GM12878 (cell line): Measurements from ENCODE around the gene CASP12. TPM values are rescaled to one million over a fixed set of nuclear protein-coding genes. Genes with fewer than 3 reads are reported as not detected.

Source experiments
- ATAC-seq: fragments of 200-7000 bp; cut with Tn5 transposase; 3 replicates; pipeline ENCODE4 v1.9.1; 2020; ENCODE audit warnings: mild to moderate bottlenecking, moderate library complexity
- BruUV-seq: library from RNA; stranded (reverse); fragments of 400-500 nt; replicated peaks from 2 replicates; lab custom pipeline; 2021; lab: Mats Ljungman, UMichigan
- CTCF ChIA-PET: fragments of 300-600 bp; sonication (Branson Sonifier 250); formaldehyde crosslinking; extraction: SDS; loops from one replicate; lab custom pipeline; 2021; ENCODE audit warnings: inconsistent platforms; lab: Yijun Ruan, JAX
- POLR2A ChIA-PET: fragments of 350-600 bp; formaldehyde crosslinking; extraction: SDS; loops from one replicate; lab custom pipeline; 2021; ENCODE audit warnings: inconsistent platforms; lab: Charles Lee
- RAD21 ChIA-PET: fragments of 300-600 bp; sonication (Branson Sonifier 250); formaldehyde crosslinking; loops from one replicate; lab custom pipeline; 2023; ENCODE audit warnings: antibody characterized with exemption; ENCODE audit not compliant: unreplicated experiment; lab: Charles Lee
- SMC1A ChIA-PET: fragments of 300-600 bp; sonication (Branson Sonifier 250); formaldehyde crosslinking; loops from one replicate; lab custom pipeline; 2023; ENCODE audit not compliant: unreplicated experiment, uncharacterized antibody; lab: Charles Lee
- DNase-seq: peaks from one replicate; pipeline ENCODE4 v3.0.0-alpha.2; 2011; ENCODE audit warnings: low read depth, low spot score
- FAIRE-seq: peaks from 3 replicates; lab custom pipeline; 2011; peaks lifted over from hg19 to GRCh38; lab: Jason Lieb, UNC
- H2AFZ ChIP-seq: 2 replicates; pipeline ENCODE4 v1.6.0; 2011; ENCODE audit warnings: low read depth, low read length, control low read depth; ENCODE audit not compliant: control insufficient read depth
- H3K27ac ChIP-seq: 2 replicates; pipeline ENCODE4 v1.5.1; 2011; ENCODE audit warnings: control low read depth; ENCODE audit not compliant: control insufficient read depth, insufficient read depth
- H3K27me3 ChIP-seq, 2 experiments: replicated peaks in 1 of 2; 2 replicates each; pipeline versions ENCODE4 v1.6.0 to v1.6.1; 2011; ENCODE audit warnings: low read length in 1 of 2; ENCODE audit not compliant: control insufficient read depth in 2 of 2, insufficient read depth in 2 of 2
- H3K36me3 ChIP-seq, 2 experiments: 2 replicates each; pipeline ENCODE4 v1.5.1; 2011; ENCODE audit warnings: low read length in 1 of 2; ENCODE audit not compliant: control insufficient read depth in 2 of 2, insufficient read depth in 2 of 2
- H3K4me1 ChIP-seq: 2 replicates; pipeline ENCODE4 v1.6.1; 2011; ENCODE audit warnings: mild to moderate bottlenecking, low read length, moderate library complexity, mixed read lengths; ENCODE audit not compliant: control insufficient read depth, insufficient read depth
- H3K4me2 ChIP-seq: 2 replicates; pipeline ENCODE4 v1.6.0; 2011; ENCODE audit warnings: control low read depth; ENCODE audit not compliant: control insufficient read depth, insufficient read depth
- H3K4me3 ChIP-seq: fragments of 200-600 bp; sonication (generic); 2 replicates; pipeline ENCODE4 v1.5.1; 2016
- H3K79me2 ChIP-seq: 2 replicates; pipeline ENCODE4 v1.6.0; 2011; ENCODE audit warnings: low read length; ENCODE audit not compliant: control insufficient read depth, insufficient read depth
- H3K9ac ChIP-seq: 2 replicates; pipeline ENCODE4 v1.8.0; 2011; ENCODE audit warnings: low read length, control low read depth, mixed read lengths; ENCODE audit not compliant: control insufficient read depth, insufficient read depth
- H3K9me3 ChIP-seq: replicated peaks from 3 replicates; pipeline ENCODE4 v1.5.1; 2011; ENCODE audit warnings: mild to moderate bottlenecking, low read length; ENCODE audit not compliant: control insufficient read depth, insufficient read depth
- H4K20me1 ChIP-seq: 2 replicates; pipeline ENCODE4 v1.6.0; 2011; ENCODE audit not compliant: control insufficient read depth, insufficient read depth
- BHLHE40 ChIP-seq, 2 experiments: fragments of 450-650 bp in 1 of 2; IDR thresholded peaks; 2 replicates each; pipeline ENCODE4 v1.6.1; 2011 to 2017; ENCODE audit warnings: low read depth in 2 of 2, borderline replicate concordance in 1 of 2, improper control_type of control experiment in 1 of 2, low read length in 1 of 2, mild to moderate bottlenecking in 1 of 2
- BMI1 ChIP-seq: fragments of 450-650 bp; IDR thresholded peaks from 2 replicates; pipeline ENCODE4 v1.6.1; 2016; ENCODE audit warnings: mild to moderate bottlenecking, moderate library complexity, borderline replicate concordance
- CTCF ChIP-seq, 3 experiments: IDR thresholded peaks in 2 of 3; conservative IDR thresholded peaks in 1 of 3; 2 replicates each; pipeline ENCODE4 v1.5.1; 2011; ENCODE audit warnings: low read depth in 3 of 3, low read length in 3 of 3, mild to moderate bottlenecking in 3 of 3, control low read depth in 2 of 3, moderate library complexity in 2 of 3, inconsistent platforms in 1 of 3, mixed read lengths in 1 of 3; ENCODE audit not compliant: control insufficient read depth in 2 of 3, insufficient read depth in 1 of 3; ENCODE audit errors: extremely low read depth in 1 of 3
- EP300 ChIP-seq, 2 experiments: fragments of 150-350 bp in 1 of 2; IDR thresholded peaks; 2 replicates each; pipeline ENCODE4 v1.6.1; 2011 to 2012; ENCODE audit warnings: low read depth in 2 of 2, low read length in 2 of 2, borderline replicate concordance in 1 of 2, improper control_type of control experiment in 1 of 2, inconsistent platforms in 1 of 2; ENCODE audit not compliant: control insufficient read depth in 1 of 2
- EZH2 ChIP-seq: IDR thresholded peaks from 2 replicates; pipeline ENCODE4 v1.6.1; 2012; ENCODE audit warnings: low read depth, mild to moderate bottlenecking, control low read depth, inconsistent platforms, low read length, borderline replicate concordance; ENCODE audit not compliant: control insufficient read depth
- HDGF ChIP-seq: fragments of 450-650 bp; IDR thresholded peaks from 2 replicates; pipeline ENCODE4 v1.6.1; 2016; ENCODE audit warnings: antibody characterized with exemption
- HSF1 ChIP-seq: fragments of 150-350 bp; IDR thresholded peaks from 2 replicates; pipeline ENCODE4 v1.6.1; 2014; ENCODE audit warnings: mild to moderate bottlenecking, low read depth, low read length
- IKZF1 ChIP-seq: fragments of 450-650 bp; conservative IDR thresholded peaks from 2 replicates; pipeline ENCODE4 v1.6.1; 2017; ENCODE audit warnings: antibody characterized with exemption, mild to moderate bottlenecking
- MEF2A ChIP-seq: IDR thresholded peaks from 2 replicates; pipeline ENCODE4 v1.6.1; 2011; ENCODE audit warnings: low read depth, mild to moderate bottlenecking, low read length, moderate library complexity; ENCODE audit not compliant: insufficient read depth
- NBN ChIP-seq: fragments of 450-650 bp; IDR thresholded peaks from 2 replicates; pipeline ENCODE4 v1.6.1; 2016
- NFIC ChIP-seq: IDR thresholded peaks from 2 replicates; pipeline ENCODE4 v1.6.1; 2012; ENCODE audit warnings: low read depth, mild to moderate bottlenecking, inconsistent platforms, low read length, moderate library complexity
- NR2C2 ChIP-seq: IDR thresholded peaks from 2 replicates; pipeline ENCODE4 v1.6.1; 2011; ENCODE audit warnings: borderline replicate concordance, low read depth; ENCODE audit not compliant: control insufficient read depth, insufficient read length
- NR2F1 ChIP-seq: fragments of 450-650 bp; conservative IDR thresholded peaks from 2 replicates; pipeline ENCODE4 v1.6.1; 2017; ENCODE audit warnings: mild to moderate bottlenecking
- POLR2A ChIP-seq: IDR thresholded peaks from 2 replicates; pipeline ENCODE4 v1.6.1; 2011; ENCODE audit warnings: low read depth, mild to moderate bottlenecking, low read length
- SMARCA5 ChIP-seq: fragments of 450-650 bp; IDR thresholded peaks from 2 replicates; pipeline ENCODE4 v1.6.1; 2017; ENCODE audit warnings: mild to moderate bottlenecking
- STAT3 ChIP-seq: IDR thresholded peaks from 2 replicates; pipeline ENCODE4 v1.6.1; 2011; ENCODE audit warnings: low read depth, low read length, improper control_type of control experiment
- TCF7 ChIP-seq: IDR thresholded peaks from 2 replicates; pipeline ENCODE4 v1.6.1; 2014; ENCODE audit warnings: antibody characterized with exemption, borderline replicate concordance
- ZZZ3 ChIP-seq: IDR thresholded peaks from 2 replicates; pipeline ENCODE4 v1.6.1; 2011; ENCODE audit warnings: low read depth; ENCODE audit not compliant: control insufficient read depth, insufficient read length
- in situ Hi-C: fragments of 300-500 bp; cut with MboI; formaldehyde crosslinking; loops from 9 replicates; pipeline ENCODE4 v1.14.3; 2018; ENCODE audit warnings: mixed read lengths
- intact Hi-C: fragments of 100-400 bp; cut with micrococcal nuclease; formaldehyde crosslinking; loops from one replicate; pipeline ENCODE4 v1.14.2; 2022; ENCODE audit not compliant: unreplicated experiment
- polyA plus RNA-seq, 11 experiments: library from polyadenylated mRNA; depleted of rRNA in 4 of 11; unstranded in 6 of 11; stranded (reverse) in 5 of 11; fragments of >200 nt; fragmentation: Nextera tagmentation in 4 of 11; fragmentation: Illumina TruSeq in 1 of 11; extraction: Ambion mirVana in 4 of 11; extraction: Trizol in 1 of 11; gene quantifications; 1 replicate in 1 of 11; 2 replicates in 10 of 11; pipeline versions ENCODE4 v1.2.1 to v1.2.3, GENCODE V29; 2011 to 2016; ENCODE audit warnings: inconsistent platforms in 2 of 11, missing spikeins in 2 of 11, low read depth in 1 of 11
- total RNA-seq, 4 experiments: library from RNA; depleted of rRNA in 3 of 4; stranded (reverse); fragments of >200 nt in 3 of 4; fragmentation: Illumina TruSeq in 1 of 4; extraction: Trizol in 1 of 4; gene quantifications; 2 replicates each; pipeline versions ENCODE4 v1.2.1 to v1.2.3, GENCODE V29; 2013 to 2021
- TF ChIP-seq, protein P1 (sequence below): fragments of 450-650 bp; IDR thresholded peaks from 2 replicates; pipeline ENCODE4 v1.6.1; 2017; ENCODE audit warnings: mild to moderate bottlenecking, low read depth, inconsistent platforms; ENCODE audit not compliant: poor library complexity, severe bottlenecking

CASP12 gene
- total and polyA plus RNA-seq, 10 of the 15 experiments (the other 5 are each of a cell fraction or from before 2014, with no cell fraction given): 0.10 to 0.14 TPM; not detected in 8

GRCh38 chr11:104928811-104929210 lies 30.6 kb upstream of the CASP12 start:
- ChIA-PET POLR2A (no interaction called here), CTCF (interaction anchor here (1.1 kb wide), 1 partner anchor 10 kb away, joined by 3 read pairs; no protein-coding TSS in a partner anchor), RAD21 (no interaction called here), SMC1A (no interaction called here)
- BruUV-seq: no TSS peak
- ATAC-seq (no peak), DNase-seq (no peak), FAIRE-seq (no peak)
- Histone ChIP-seq H3K4me3 (no peak overlapping the region), H3K4me2 (no peak overlapping the region), H2AFZ (no peak overlapping the region), H3K9ac (no peak overlapping the region), H3K4me1 (no peaks in the 10 kb centered on the region), H3K36me3 (no peaks in the 10 kb centered on the region), H3K9me3 (no peaks in the 10 kb centered on the region), H3K27ac (no peak overlapping the region), H3K79me2 (no peaks in the 10 kb centered on the region), H3K27me3 (no peaks in the 10 kb centered on the region), H4K20me1 (no peaks in the 10 kb centered on the region)
- intact Hi-C loops (no loop called here), in situ Hi-C loops (no loop called here)
- TF ChIP-seq HSF1: no peak
- no peak for TF ChIP-seq ZZZ3
- TF ChIP-seq MEF2A: no peak
- no peak for TF ChIP-seq HDGF
- no peak for TF ChIP-seq TCF7
- no peak for TF ChIP-seq EZH2
- TF ChIP-seq NBN: no peak
- TF ChIP-seq NR2C2: no peak
- no peak for TF ChIP-seq NFIC
- no peak for TF ChIP-seq NR2F1
- no peak for TF ChIP-seq BHLHE40 (IDR thresholded peaks at IDR 0.05; ENCODE audit: borderline replicate concordance in 1 of 2, low read depth in 2 of 2, low read length in 1 of 2)
- no peak for TF ChIP-seq IKZF1
- TF ChIP-seq POLR2A: no peak
- TF ChIP-seq SMARCA5: no peak
- no peak for TF ChIP-seq STAT3
- TF ChIP-seq CTCF (IDR thresholded peaks at IDR 0.05 in 2 of 3, conservative IDR thresholded peaks at IDR 0.05 in 1 of 3; ENCODE audit: control insufficient read depth in 2 of 3, extremely low read depth in 1 of 3, insufficient read depth in 1 of 3, low read depth in 3 of 3, low read length in 3 of 3): no peak
- TF ChIP-seq BMI1: no peak
- TF ChIP-seq, protein P1, sequence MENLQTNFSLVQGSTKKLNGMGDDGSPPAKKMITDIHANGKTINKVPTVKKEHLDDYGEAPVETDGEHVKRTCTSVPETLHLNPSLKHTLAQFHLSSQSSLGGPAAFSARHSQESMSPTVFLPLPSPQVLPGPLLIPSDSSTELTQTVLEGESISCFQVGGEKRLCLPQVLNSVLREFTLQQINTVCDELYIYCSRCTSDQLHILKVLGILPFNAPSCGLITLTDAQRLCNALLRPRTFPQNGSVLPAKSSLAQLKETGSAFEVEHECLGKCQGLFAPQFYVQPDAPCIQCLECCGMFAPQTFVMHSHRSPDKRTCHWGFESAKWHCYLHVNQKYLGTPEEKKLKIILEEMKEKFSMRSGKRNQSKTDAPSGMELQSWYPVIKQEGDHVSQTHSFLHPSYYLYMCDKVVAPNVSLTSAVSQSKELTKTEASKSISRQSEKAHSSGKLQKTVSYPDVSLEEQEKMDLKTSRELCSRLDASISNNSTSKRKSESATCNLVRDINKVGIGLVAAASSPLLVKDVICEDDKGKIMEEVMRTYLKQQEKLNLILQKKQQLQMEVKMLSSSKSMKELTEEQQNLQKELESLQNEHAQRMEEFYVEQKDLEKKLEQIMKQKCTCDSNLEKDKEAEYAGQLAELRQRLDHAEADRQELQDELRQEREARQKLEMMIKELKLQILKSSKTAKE: no peak
- TF ChIP-seq EP300 (IDR thresholded peaks at IDR 0.05; ENCODE audit: borderline replicate concordance in 1 of 2, control insufficient read depth in 1 of 2, low read depth in 2 of 2, low read length in 2 of 2): no peak
